ACC112 (cell line): ENCODE measurements around the gene WDR82.

Experiments
- H2AFZ ChIP-seq: fragments of 200-600 bp; sonication (generic); one replicate; pipeline ENCODE4 v1.6.0; 2017; ENCODE audit warnings: antibody characterized with exemption, low read length; ENCODE audit not compliant: unreplicated experiment
- H3K27ac ChIP-seq: fragments of 200-600 bp; sonication (generic); 2 replicates; pipeline ENCODE4 v1.5.1; 2014; ENCODE audit warnings: low read depth, mild to moderate bottlenecking, antibody characterized with exemption, low read length, moderate library complexity
- H3K27me3 ChIP-seq: fragments of 200-600 bp; sonication (generic); 2 replicates; pipeline ENCODE4 v1.6.1; 2014; ENCODE audit warnings: mild to moderate bottlenecking, antibody characterized with exemption, low read length, moderate library complexity, mixed read lengths; ENCODE audit not compliant: insufficient read depth
- H3K36me3 ChIP-seq: fragments of 200-600 bp; sonication (generic); 2 replicates; pipeline ENCODE4 v1.6.1; 2016; ENCODE audit warnings: mild to moderate bottlenecking, antibody characterized with exemption, low read length, moderate library complexity, mixed read lengths; ENCODE audit not compliant: insufficient read depth
- H3K4me1 ChIP-seq: fragments of 200-600 bp; sonication (generic); one replicate; pipeline ENCODE4 v1.6.1; 2016; ENCODE audit warnings: low read length, mixed read lengths; ENCODE audit not compliant: insufficient read depth, unreplicated experiment, control insufficient read depth
- H3K4me3 ChIP-seq: fragments of 200-600 bp; sonication (generic); 2 replicates; pipeline ENCODE4 v1.5.1; 2014; ENCODE audit warnings: mild to moderate bottlenecking, low read depth, low read length
- H3K79me2 ChIP-seq: fragments of 200-600 bp; sonication (generic); one replicate; pipeline ENCODE4 v1.6.0; 2016; ENCODE audit warnings: low read length; ENCODE audit not compliant: control insufficient read depth, unreplicated experiment, insufficient read depth

Gene WDR82

DNA sequence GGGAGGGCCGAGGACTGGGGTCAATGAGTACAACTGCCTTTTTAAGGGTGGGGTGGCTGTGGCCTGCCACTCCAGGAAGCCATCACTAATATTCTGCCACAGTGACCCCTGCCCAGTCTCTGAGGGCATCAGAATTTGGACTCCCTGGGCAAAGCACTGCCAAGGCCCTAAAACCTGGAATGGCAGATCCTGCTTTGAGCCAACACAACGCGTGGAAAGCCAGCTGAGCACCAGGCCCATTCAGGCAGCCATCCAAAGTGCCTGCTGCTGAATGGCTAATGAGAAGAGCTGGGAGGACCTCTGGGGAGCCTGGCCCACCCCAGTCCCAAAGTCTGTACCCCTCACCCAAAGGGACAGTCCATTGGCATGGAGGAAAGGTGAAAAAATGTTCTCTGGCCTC is 44.5 kb downstream of the WDR82 start:
- Histone ChIP-seq H3K27me3 (no peaks in the 10 kb centered on the region), H3K79me2 (peaks cover 44% of the 10 kb centered on the region), H2AFZ (no peak overlapping the region), H3K4me3 (no peak overlapping the region), H3K4me1 (peaks cover 20% of the 10 kb centered on the region), H3K27ac (no peak overlapping the region), H3K36me3 (0 out of 2 replicates have a peak, but pooled peaks cover 3% of the 10 kb centered on the region)

DNA sequence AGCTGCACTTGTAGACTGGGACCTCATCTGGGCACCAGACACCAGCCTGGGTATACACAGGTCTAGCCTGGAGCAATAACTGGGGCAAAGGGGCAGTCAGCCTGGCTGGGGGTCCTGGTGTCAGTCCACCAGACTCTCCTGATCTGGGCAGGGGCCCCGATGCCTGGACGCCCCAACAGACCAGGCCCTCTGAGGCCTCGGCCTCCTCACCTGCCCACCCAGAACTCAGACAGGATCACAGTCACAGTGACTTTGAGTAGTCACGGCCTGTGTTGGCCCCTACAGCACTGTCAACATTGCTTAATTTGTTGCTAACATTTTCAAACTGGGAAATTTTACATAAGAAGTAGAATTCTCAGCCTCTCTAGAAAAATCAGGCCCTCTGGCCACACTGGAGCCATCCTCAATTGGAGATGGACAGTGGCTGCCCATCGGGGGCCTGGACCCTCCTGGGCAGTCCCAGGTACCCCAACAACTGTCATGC is 45.3 kb downstream of the WDR82 start:
- Histone ChIP-seq H3K27me3 (no peaks in the 10 kb centered on the region), H3K4me3 (no peak overlapping the region), H2AFZ (no peak overlapping the region), H3K27ac (no peak overlapping the region), H3K79me2 (peaks cover 38% of the 10 kb centered on the region), H3K4me1 (peaks cover 18% of the 10 kb centered on the region), H3K36me3 (0 out of 2 replicates have a peak, but pooled peaks cover 3% of the 10 kb centered on the region)

DNA sequence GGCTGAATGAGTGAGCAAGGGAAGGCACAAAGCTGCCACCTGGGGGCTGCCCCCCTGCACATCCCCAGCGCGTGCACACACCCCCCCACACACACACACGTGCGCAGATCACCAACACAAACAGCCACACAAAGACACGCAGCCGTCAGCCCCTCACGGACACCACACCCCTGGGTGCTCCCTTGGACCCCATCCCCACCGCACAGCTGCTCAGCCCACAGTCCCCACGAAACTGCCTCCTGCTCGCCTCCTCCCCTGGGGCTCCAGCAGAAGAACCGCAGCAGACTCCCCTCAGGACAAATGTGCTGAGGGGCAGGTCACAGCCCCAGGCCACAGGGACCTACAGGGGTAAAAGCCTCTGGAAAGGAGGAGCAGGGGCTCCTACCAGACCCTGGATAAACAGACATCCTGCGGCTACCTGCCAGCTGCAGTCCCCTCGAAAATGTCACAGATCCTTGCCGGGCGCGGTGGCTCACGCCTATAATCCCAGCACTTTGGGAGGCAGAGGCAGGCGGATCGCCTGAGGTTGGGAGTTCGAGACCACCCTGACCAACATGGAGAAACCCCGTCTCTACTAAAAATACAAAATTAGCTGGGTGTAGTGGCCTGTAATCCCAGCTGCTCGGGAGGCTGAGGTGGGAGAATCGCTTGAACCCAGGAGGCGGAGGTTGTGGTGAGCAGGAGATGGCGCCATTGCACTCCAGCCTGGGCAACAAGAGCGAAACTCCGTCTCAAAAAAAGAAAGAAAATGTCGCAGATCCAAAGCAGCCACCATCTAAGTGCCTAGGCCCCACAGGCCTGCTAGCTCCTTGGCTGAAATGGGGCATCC is 46.0 kb downstream of the WDR82 start:
- no peak overlapping the region for H3K4me3 ChIP-seq
- H3K27ac ChIP-seq, result no peak overlapping the region
- peaks cover 33% of the 10 kb centered on the region for H3K79me2 ChIP-seq
- peaks cover 12% of the 10 kb centered on the region for H3K4me1 ChIP-seq
- H3K27me3 ChIP-seq, result no peaks in the 10 kb centered on the region
- H3K36me3 ChIP-seq, result 0 out of 2 replicates have a peak, but pooled peaks cover 3% of the 10 kb centered on the region
- no peak overlapping the region for H2AFZ ChIP-seq

DNA sequence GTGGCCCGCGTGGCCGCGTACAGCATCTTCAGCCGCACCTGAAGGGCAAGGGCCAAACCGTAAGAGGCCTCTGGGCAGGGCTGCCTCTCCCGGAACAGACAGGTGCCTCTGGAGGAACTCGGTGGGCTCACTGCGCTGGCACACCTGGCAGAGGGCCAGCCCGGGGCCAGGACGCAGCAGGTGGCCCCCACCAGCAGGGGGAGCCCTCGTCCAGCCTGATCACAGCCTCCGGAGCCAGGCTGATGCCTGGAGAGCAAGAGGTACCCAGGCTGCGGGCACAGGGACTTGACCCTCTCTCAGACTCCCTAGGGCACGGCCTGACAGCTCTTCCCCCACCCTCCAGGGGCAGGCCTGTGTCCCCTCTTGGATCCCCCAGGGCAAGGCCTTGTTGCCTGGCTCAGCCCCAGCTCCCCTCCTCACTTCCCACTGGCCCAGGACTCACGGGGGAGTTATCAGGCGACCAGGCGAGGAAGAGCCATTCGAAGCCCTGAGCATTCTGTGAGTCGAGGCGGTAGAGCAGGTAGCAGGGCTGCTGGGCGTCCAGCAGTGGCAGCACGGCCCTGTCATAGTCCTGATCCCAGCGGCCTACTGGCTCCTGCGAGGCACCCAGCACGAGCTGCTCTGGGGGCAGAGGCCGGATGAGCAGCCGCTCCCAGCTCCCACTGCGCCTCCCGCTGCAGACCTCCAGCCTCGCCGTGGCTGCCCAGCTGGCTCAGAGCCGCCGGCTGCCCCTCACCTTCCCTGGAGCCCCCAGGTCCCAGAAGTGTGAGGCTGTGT is 46.8 kb downstream of the WDR82 start:
- H3K27ac ChIP-seq, result no peak overlapping the region
- 0 out of 2 replicates have a peak, but pooled peaks cover 3% of the 10 kb centered on the region for H3K36me3 ChIP-seq
- no peaks in the 10 kb centered on the region for H3K27me3 ChIP-seq
- no peak overlapping the region for H3K4me3 ChIP-seq
- no peak overlapping the region for H2AFZ ChIP-seq
- H3K4me1 ChIP-seq, result peaks cover 5% of the 10 kb centered on the region
- peaks cover 26% of the 10 kb centered on the region for H3K79me2 ChIP-seq

- H2AFZ ChIP-seq, result no peak overlapping the region
- H3K27ac ChIP-seq, result no peak overlapping the region
- 0 out of 2 replicates have a peak, but pooled peaks cover 3% of the 10 kb centered on the region for H3K36me3 ChIP-seq
- H3K79me2 ChIP-seq, result peaks cover 20% of the 10 kb centered on the region
- H3K27me3 ChIP-seq, result no peaks in the 10 kb centered on the region
- H3K4me3 ChIP-seq, result no peak overlapping the region
- no peaks in the 10 kb centered on the region for H3K4me1 ChIP-seq
Observed at GRCh38 chr3:52230889-52231499, 47.5 kb downstream of the WDR82 start.

DNA sequence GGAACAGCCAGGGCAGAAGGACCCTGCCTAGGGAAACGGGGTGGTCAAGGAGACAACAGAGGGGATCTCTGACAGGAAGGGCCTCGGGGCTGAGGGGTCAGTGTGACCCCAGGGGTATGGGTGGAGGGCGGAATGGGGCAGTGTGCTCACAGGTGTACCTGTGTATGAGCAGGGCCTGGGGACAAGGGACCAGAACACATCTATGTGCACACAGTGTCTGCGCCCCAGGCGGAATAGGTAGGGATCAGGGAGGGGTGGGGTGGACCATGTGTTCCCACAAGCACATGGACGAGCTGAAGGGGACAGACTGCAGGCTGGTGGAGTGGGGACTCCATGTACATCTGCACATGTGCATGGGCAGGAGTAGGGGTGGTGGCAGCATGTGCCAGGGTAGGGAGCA is 48.0 kb downstream of the WDR82 start:
- no peaks in the 10 kb centered on the region for H3K27me3 ChIP-seq
- no peak overlapping the region for H3K27ac ChIP-seq
- H3K4me3 ChIP-seq, result no peak overlapping the region
- no peak overlapping the region for H2AFZ ChIP-seq
- H3K4me1 ChIP-seq, result no peaks in the 10 kb centered on the region
- 0 out of 2 replicates have a peak, but pooled peaks cover 3% of the 10 kb centered on the region for H3K36me3 ChIP-seq
- H3K79me2 ChIP-seq, result peaks cover 15% of the 10 kb centered on the region

GRCh38 chr3:52229656-52230055 is 48.8 kb downstream of the WDR82 start:
- no peak overlapping the region for H3K4me3 ChIP-seq
- H3K36me3 ChIP-seq, result 0 out of 2 replicates have a peak, but pooled peaks cover 3% of the 10 kb centered on the region
- peaks cover 8% of the 10 kb centered on the region for H3K79me2 ChIP-seq
- H3K27me3 ChIP-seq, result no peaks in the 10 kb centered on the region
- H2AFZ ChIP-seq, result no peak overlapping the region
- no peaks in the 10 kb centered on the region for H3K4me1 ChIP-seq
- no peak overlapping the region for H3K27ac ChIP-seq

DNA sequence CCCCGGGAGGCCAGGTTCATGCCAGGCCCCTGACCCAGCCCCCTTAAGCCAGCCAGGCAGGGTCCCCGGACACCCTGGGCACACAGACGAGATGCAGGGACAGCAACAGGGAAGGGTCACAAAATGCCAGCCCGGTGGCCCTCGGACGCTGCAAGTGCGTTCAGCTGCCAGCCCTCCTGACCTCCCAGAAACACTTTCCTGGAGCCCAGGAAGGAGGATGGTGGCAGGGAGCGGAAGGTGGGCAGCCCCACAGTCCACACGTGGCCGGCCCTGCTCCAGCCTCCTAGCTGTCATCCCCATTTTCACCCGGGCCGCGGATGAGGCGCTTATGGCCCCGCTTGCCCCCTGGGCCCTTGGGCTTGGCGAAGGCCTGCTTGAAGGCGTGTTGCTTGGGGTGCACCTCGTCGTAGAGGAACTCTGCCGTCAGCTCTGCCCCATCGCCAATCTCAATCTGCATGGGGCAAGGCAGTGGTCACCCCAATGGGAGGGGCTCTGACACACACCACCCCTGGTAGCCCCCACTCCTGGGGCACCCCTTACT is 49.6 kb downstream of the WDR82 start:
- H3K4me3 ChIP-seq, result no peak overlapping the region
- H3K79me2 ChIP-seq, result peaks cover 4% of the 10 kb centered on the region
- no peaks in the 10 kb centered on the region for H3K4me1 ChIP-seq
- H2AFZ ChIP-seq, result no peak overlapping the region
- H3K27ac ChIP-seq, result no peak overlapping the region
- no peaks in the 10 kb centered on the region for H3K27me3 ChIP-seq
- 0 out of 2 replicates have a peak, but pooled peaks cover 3% of the 10 kb centered on the region for H3K36me3 ChIP-seq

DNA sequence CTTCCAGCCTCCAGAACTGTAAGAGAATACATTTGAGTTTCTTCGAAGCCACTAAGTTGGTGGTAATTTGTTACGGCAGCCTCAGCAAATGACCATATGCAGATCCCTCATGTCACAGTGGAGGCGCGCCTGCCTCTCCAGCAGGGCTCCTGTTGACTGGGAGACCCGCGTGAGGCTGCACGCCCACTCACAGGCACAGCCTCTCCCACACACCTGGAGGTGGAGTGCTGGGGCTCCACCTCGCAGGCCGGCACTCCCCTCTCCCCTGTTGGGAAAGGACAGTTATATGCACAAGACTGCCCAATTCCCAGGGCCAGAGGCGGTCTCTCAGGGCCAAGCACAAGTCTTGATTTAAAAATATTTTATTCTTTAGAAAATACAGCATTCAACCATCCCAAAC is 50.2 kb downstream of the WDR82 start:
- H3K36me3 ChIP-seq, result 0 out of 2 replicates have a peak, but pooled peaks cover 3% of the 10 kb centered on the region
- peaks cover 3% of the 10 kb centered on the region for H3K79me2 ChIP-seq
- no peaks in the 10 kb centered on the region for H3K27me3 ChIP-seq
- H3K27ac ChIP-seq, result no peak overlapping the region
- H3K4me1 ChIP-seq, result no peaks in the 10 kb centered on the region
- H2AFZ ChIP-seq, result no peak overlapping the region
- no peak overlapping the region for H3K4me3 ChIP-seq

DNA sequence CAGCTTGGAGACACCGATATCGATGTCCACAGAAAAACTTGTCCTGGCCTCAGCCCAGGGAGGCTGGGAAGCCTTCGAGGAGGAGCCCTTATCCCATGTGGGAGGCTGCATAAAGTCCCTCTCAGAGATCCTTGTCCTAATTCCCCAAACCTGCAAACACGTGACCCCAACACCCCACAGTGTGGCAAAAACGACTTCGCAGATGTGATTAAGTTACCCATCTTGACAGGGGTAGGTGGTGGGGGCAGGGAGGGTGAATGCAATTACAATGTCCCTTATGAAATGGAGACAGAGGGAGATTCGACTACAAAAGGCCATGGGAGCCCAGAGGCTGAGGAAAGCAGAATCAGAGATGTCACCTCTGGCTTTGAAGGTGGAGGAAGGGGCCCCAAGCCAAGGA is 50.7 kb downstream of the WDR82 start:
- no peak overlapping the region for H3K4me3 ChIP-seq
- 0 out of 2 replicates have a peak, but pooled peaks cover 3% of the 10 kb centered on the region for H3K36me3 ChIP-seq
- H3K27ac ChIP-seq, result no peak overlapping the region
- H2AFZ ChIP-seq, result no peak overlapping the region
- H3K27me3 ChIP-seq, result no peaks in the 10 kb centered on the region
- H3K79me2 ChIP-seq, result no peaks in the 10 kb centered on the region
- H3K4me1 ChIP-seq, result no peaks in the 10 kb centered on the region
